ENCODE measurements around the gene COL24A1.

DNA sequence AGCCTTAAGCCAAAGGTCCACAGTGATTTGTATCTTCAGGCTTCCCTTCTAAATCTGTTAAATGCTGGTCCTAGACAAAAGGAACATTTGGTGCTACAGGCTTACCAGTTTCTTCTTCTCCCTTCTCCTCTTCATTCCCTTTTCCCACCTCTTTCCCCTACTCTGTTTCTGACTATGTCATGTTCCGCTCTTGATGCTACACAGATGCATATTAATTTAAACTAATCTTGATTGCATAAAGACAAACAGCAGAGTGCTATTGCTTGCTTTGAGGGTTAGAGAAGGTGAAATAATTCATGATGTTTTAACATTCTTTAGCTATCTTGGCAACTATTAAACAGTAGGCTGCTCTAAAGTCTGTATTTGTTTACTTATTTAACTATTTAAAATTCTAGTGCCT lies 34.3 kb upstream of the COL24A1 start:
- TF ChIP-seq EZH2phosphoT487 (IDR thresholded peaks at IDR 0.05; ENCODE audit: borderline replicate concordance) (no peak), CEBPB (IDR thresholded peaks at IDR 0.05; ENCODE audit: low read depth) (no peak), SP1 (IDR thresholded peaks at IDR 0.05; ENCODE audit: low read depth) (no peak), CTCF (IDR thresholded peaks at IDR 0.05 in 2 of 3, conservative IDR thresholded peaks at IDR 0.05 in 1 of 3; ENCODE audit: borderline replicate concordance in 1 of 3, insufficient read depth in 1 of 3, low read depth in 2 of 3, low read length in 2 of 3) (no peak), EZH2 (IDR thresholded peaks at IDR 0.05) (no peak), POLR2AphosphoS5 (IDR thresholded peaks at IDR 0.05; ENCODE audit: low read depth, low read length) (no peak), POLR2A (IDR thresholded peaks at IDR 0.05; ENCODE audit: borderline replicate concordance, extremely low read depth, insufficient read depth, insufficient read length) (no peak), ZNF274 (IDR thresholded peaks at IDR 0.05; ENCODE audit: low read depth, low read length) (no peak), MAX (IDR thresholded peaks at IDR 0.05) (no peak), EGR1 (IDR thresholded peaks at IDR 0.05; ENCODE audit: low read depth) (no peak), REST (IDR thresholded peaks at IDR 0.05; ENCODE audit: low read depth) (no peak), ZBTB33 (IDR thresholded peaks at IDR 0.05; ENCODE audit: extremely low read depth, insufficient replicate concordance, low read length) (no peak), TCF7L2 (IDR thresholded peaks at IDR 0.05; ENCODE audit: borderline replicate concordance, extremely low read depth, insufficient read depth, insufficient read length) (no peak)

Data from HCT116 (cell line).